GM21447 (cell line): ENCODE measurements around the gene LSM3.

Experiments used
- ATAC-seq: cut with Tn5 transposase; IDR thresholded peaks from one replicate; pipeline ENCODE4 v1.9.1; 2021; ENCODE audit not compliant: unreplicated experiment

Gene LSM3

DNA sequence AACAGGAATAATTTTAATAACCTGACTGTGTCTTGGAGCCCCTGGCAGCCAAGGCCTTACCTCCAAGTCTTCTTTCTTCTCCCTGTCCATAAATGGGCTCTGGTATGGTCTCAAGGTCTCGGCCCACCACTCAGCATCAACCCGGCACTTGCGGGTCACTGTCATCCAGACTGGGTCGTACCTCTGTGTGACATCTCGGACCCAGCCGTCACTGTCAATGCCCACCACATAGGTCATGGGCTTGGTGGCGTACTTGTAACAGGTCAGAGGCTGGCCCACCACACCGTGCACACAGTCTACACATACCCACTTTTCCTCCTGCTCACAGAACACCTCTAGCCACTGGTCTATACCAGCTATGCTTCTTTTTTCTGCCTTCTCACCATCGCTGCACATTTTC, 20.7 kb upstream of the LSM3 start:
- no peak for ATAC-seq

DNA sequence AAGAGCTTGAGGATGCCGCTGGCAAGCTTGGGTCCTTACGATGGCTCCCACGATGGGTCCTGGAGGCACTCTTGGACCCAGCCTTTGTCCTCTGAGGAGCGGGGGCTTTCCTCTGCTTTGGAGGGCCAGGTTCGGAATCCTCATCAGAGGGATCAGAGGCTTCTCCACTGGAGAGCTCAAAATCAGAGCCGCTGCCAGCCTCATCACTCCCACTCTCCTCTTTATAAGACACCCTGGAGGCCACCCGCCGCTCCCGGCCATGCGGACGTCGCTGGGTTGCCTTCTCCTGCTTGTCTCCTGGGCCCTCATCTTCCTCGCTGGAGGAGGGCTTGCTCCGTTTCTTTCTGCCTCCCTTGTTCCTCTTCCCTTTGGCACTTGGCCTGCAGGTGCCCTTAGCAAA, 20.2 kb upstream of the LSM3 start:
- no peak for ATAC-seq

DNA sequence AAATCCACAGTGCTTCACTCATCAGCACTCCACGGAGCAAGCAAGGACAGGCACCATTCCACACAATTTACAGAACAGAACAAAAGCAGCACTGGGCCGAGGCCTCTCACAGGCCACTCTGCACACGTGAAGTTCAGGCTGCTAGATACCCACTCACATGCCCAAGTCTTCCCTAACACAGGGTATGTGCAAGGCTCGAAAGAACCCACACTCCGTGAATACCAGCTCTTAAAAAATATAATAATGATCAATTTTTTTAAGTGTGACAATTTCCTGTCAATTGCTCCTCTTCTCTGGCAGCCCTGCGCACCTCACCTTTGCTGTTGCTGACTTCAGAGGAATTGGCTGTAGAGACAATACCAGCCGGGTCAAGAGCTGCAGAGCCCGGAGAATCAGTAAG, 19.2 kb upstream of the LSM3 start:
- no peak for ATAC-seq

DNA sequence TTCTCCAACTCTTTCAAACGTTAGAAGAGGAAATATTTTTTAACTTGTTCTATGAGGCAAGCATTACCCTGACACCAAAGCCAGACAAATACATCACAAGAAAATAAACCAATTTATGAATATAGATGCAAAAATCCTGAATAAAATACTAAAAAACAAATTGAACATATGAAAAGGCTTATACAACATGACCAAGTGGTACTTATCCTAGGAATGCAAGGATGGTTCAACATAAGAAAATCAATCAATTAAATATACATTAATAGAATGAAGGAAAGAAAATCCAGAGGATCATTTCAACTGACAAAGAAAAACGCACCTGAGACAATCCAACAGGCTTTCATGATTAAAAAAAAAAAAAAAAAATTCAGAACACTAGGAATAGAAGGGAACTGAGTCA, 17.3 kb upstream of the LSM3 start:
- no peak for ATAC-seq

DNA sequence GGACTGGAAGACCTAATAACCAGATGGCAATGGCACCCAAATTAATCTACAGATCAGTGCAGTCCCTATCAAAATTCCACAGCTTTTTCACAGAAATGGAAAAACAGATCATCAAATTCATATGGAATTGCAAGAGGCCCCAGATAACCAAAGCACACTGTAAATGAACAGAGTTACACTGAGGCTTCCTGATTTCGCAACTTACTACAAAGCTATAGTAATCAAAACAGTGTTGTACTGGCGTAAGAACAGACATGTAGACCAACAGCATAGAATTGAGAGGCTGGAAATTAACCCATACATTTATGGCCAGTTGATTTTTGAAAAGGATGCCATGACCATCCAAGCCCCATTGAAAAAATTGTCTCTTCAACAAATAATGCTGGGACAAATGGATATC, 16.4 kb upstream of the LSM3 start:
- ATAC-seq: no peak

DNA sequence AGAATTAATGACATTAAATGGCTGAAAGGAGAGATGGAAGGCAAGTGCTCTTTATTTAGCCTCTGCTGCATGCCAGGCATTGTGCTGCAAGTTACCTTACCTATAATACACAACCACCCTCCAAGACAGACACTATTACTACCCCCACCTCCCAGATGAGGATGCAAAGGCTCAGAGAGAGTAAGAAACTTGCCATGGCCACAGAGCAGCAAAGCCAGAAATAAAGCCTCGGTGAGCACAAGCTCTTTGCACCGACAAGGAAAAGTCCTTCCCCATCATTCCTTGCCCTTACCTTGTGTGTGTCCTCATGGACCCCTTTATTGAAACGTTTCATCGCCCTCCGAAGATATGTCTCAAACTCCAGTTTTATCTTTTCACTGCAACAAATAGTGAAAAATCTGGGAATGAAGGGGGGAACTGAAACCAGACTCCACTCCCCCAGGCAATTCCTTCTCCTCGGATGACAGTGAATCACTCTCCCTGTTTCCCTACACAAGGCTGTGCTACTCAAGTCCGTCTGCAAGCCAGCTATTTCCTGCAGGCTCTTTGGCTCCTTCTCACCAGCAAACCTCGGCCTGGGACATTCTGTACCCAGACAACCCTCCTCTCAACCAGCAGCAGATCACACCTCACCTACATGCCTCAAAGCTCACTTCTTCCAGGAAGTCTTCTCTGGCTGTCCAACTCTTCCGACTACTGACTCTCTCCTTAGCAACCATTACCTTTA, 11.6 kb upstream of the LSM3 start:
- ATAC-seq: no peak

DNA sequence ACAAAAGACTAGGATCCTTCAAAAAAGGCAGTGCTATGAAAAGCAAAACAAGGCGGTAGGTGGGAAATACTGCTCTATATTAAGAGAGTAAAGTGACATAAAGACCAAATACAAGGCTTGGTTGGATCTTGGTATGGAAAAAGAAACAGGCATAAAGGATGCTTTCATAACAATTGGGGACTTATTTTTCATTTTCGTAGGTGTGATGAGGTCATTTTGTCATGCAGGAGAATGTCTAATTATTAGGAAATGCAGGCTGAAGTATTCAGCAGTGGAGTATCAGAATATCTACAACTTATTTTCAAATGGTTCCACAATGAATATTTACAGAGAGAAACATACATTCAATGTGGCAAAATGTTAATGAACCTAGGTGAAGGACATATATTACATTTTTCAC, 9.2 kb upstream of the LSM3 start:
- no peak for ATAC-seq

DNA sequence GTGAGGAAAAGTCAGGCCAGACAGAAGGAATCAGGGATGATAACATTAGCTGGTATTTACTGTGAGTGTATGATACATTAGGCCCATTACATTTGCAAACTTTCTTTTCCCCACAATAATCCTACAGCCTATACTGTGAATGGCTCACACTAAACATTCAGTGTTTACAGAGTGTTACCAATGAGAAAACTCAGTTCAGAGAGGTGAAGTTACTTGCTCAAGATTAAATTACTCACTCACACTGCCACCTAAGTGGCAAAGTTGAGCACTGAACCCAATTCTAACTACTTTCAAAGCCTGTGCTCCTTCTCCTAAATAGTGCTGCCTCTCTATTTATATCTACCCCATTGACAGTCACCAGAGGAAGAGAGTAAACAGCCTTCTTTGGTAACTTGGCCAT, 8.7 kb upstream of the LSM3 start:
- ATAC-seq: no peak

DNA sequence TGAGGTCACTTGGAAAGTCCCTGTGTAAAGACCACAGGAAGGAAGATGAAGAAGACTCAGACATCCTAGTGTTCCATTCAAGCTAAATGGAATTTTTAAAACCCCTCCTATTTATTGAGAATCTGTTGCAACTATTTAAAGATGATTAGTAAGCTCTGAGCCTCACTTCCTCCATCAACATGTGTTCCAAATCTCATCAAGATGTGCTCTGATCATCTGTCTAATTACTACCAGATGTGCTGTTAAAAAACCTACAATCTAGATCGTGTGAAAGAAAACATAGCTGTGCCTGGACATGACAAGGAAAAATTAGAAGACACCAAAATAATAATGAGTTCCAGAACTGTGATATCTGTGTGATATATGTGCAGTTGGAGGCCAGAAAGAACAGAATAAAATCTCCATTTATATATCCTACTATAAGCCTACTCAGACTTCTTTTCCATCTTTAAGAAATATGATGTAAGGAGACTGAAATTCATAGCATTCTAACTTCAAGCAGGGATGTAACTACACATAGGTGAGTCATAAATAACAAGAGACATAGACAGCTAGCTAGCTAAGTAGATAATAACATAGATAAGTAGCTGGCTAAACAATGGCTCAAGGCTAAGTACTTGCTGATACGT, 8.0 kb upstream of the LSM3 start:
- ATAC-seq: no peak

DNA sequence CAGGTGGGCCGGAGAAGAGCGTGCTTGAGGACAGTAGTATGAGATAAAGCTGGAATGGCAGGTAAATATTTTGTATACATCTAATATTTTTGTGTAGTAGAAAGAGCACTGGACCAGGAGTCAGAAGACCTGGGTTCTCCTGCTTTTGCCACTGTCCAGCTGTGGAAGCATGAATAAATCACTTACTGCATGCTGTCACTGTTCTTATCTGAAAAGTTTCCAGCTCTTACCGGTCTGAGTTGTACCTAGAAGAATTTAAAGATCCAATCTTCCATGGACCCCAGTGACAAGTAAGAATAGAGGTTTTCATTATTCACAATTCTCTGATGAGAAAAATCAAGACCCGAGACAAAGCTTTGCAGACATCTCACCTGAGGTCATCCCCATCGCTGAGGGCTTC, 6.1 kb upstream of the LSM3 start:
- no peak for ATAC-seq

DNA sequence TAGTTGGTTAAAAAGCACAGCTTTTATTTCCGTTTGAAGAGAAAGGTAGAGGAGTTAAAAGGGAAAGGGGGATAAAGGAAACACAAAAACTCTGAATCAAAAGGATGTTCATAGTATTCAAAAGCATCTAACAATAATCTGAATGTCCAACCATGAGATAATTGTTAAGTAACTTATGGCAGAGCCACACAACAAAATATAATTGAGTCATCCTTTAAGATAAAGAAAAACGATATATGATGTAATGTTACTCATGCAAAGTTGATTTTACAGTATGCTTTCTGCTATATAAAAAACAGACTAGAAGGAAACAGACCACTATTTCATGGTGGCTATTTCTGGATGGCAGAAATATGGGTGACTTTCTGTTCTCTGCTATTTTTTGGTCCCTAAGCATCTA, 4.1 kb upstream of the LSM3 start:
- ATAC-seq: no peak

DNA sequence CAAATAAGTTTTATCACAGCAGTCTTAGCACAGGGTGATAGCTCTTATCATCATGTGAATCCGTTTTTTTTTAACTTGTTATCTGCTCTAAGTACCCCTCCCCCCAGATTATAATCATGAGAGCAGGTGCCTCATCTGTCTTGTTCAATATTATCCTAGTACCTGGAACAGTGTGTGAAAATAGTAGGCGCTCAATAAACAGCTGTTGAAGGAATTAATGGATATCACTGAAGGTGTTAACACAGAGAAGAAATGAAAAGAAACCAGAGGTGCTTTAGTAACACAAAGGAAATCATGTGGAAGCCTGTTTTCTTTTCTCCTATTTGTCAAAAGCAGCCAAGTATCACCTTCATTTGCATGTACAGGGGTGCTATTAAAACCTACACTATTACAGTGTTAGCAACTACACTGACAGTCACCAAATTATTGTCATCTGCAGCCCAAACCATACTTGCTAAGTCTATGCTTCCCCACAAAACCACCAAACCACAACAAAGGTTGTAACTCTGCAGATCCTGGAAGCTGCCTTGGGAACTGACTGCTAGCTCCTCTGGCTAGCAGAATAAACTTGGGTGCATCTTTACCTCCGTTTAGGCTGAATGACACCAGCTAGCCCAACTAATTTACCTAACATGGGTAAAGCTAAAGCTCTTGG, 3.1 kb upstream of the LSM3 start:
- ATAC-seq: no peak

DNA sequence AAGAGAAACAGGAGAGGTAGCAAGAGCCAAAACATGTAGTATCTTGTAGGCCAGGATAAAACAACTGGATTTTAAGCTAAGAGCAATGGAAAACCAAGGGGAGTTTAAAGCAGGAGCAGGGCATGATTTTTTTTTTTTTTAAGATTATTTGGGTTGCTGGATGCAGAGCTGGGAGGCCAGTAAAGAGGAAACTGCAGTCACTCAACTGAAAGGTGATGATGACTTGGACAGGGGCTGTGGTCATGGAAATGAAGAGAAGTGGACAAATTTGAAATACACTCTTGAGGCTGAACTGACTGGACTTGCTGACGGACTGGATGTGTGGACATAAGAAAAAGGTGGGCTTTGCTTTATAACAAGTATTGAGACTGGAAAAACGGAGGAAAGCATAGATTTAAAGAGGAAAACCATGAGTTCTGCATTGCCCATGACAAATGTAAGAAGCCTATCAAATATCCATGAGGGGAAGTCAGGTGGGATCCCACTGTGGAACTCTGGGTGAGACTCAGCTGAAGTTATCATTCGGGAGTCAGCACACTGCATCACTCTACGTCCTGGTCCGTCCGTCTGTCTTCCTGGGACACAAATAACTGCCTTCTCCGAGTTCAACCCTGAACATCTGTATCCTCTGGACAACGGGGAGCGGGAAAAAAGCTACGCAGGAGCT, 904 bp upstream of the LSM3 start:
- ATAC-seq: peak; percentile 8

DNA sequence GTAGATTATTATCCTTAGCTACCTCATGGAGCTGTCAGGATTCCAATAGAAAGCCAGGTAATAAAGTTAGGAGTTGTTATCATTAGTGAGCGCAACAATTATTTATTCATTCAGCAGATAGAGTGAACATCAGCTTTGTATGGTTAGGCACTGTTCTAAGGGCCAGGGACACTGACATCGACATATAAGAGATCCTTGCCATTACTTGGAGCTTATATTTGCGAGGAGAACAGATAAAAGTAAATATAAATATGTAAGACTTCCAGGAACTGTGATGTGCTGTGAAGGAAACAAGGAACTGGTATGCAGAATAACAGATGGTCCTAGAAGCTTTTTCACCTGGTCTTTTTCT, 473 bp downstream of the LSM3 start:
- ATAC-seq: no peak

DNA sequence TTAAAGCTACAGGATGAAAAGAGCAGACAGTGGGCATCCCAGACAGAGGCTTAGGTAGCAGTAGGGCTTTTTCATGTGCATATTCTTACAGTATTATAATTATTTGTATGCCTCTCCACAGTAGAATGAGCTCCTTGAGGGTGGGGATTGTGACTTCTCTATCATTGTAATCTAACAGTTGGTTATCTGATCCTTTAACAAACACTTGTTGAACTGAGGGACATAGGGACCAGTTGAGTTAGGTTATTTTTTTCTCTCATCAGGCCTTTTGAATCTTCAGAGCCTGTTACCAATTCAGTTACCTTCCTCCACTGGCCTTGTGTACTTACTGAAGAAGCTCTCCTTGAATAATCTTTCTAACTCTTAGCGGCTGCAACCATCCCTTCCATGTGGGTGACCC, 1.2 kb downstream of the LSM3 start:
- ATAC-seq: no peak

DNA sequence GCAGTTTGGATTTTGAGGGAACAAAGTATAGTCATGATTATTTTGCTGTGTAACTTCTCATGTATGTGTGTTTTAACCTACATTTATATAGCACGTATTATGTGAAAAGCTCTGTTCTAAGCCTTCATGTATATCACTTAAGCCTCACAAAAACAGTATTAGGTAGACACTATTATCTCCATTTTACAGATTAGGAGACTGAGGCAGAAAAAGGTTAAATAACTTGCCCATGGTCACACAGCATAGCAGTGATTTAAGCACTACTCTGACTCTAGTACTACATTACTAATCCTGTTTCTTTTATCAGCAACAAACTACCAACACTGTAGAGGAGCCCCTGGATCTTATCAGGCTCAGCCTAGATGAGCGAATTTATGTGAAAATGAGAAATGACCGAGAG, 2.6 kb downstream of the LSM3 start:
- no peak for ATAC-seq

DNA sequence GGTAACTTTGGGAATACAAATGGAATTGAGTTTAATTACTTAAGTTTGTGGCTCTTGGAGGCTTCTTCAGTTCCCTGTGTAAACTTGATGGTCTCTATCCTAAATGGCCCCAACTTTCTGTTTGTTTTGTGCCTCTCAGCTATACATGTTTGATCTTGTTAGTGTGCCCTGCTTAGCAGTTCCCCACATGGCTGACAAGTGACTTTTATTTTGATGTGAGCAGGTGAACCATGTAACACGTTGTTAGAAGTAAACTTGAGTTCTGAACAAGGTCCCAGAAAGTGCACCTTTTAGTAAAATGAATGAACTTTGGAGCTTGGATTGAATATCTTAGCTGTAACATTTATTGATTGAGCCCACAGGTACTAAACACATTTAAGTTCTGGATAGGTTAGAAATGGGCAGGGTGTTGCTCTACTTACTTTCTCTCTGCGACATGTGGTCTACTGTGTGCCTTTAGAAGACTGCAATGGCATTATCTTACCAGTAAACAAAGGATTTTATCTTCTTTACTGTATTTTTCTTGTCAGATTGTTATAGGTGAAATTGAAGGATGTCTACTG, 4.5 kb downstream of the LSM3 start:
- ATAC-seq: no peak

DNA sequence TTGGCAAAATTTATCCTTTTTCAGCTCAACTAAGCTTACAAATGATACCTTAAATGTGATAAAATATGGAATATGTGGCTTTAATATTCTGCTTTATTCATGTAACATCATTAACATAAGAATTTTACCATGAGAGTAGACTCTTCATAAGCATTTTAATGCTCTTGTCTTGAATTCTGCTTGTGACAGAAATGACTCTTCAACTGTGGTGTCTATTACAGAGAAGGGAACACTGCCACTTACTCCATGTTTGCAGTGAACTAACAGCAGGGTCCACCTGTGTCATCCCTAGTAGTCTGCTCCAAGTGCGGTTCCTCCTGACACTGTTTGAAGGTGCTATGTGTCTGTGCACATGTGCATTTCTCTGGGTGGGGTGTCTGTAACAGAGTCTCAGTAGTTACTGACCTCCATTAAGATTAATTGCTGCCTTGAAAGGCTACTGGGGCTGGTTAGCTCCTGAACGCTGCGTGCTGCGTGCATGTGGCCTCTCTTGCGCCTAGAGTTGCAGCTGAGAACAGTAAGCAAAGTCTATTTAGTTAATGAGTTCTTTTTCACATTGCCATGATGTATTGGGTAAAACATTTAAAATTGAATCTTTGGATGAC, 8.3 kb downstream of the LSM3 start:
- no peak for ATAC-seq

DNA sequence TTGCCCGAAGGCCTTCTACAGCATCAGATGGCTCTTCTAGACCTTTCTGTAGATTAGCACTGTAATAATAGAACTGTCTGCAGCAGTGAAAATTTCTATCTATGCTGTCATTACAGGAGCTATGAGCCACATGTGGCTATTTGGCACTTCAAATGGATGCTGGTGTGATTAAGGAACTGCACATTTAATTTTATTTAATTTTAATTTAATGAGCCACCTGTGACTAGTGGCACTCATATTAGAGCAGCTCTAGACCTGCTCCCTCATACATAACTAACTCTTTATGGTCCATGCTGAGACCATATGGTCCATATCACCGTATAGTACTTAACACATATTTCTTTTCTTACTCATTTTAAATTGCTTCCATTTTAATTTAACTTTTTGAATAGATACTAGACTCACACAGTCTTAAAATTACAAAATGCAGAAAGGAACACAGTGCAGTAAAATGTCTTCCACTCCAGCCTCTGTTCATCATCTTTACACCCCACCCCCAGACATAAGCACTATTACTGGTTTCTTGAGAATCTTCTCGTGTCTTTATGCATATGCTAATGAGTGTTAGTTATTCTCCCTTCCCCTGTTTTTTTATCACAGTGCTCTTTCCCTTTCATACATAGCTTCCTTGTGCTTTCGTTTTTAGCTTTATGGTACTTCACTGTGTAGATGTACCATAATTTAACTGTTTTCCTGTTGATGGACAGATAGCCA, 9.6 kb downstream of the LSM3 start:
- ATAC-seq: no peak

DNA sequence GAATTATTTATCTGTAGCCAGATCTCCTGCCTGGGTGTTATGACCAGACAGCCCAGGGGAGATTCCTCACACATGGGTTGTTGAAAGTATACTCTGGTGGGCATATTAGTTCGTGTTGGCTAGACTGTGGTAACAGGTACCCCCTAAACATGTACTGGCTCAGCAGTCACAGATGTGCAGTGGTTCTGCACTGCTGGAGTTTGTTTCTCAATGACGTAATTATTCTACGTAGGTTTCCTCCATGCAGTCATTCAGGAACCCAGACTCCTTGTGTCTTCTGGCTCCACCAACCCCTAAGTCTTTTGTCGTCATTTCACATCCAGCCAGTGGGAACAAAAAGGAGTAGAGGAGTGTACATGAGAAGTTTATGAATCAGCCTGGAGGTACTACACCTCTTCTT, 16.2 kb downstream of the LSM3 start:
- ATAC-seq: no peak

DNA sequence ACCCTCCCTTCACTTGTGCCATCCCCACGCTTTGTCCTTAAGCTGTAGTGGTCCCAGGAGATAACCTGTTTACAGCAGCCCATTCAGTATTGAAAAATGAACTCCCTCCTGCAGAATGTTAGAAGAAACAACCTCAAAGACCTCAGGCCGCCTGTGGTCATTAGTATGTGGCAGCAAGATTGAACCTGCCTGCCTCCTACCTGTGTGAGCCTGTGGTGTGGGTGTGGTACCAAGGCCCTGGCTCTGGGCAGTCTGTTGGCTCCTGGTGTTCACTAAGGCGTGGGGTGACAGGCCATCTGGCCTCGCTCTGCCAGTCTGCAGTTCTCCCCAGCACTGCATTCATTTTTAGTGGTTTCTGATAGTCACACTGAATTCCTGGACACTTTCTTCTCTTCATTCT, 21.0 kb downstream of the LSM3 start:
- no peak for ATAC-seq
